HUES6 (cell line): ENCODE results near the gene HSPA8.
"Not testable (repeated sequence)": the region's sequence is repeated elsewhere in the genome, so short reads cannot be mapped to it uniquely, and the experiment has no call there.

Source experiments
- H3K27ac ChIP-seq: 2 replicates; pipeline ENCODE4 v1.7.0; 2013; ENCODE audit warnings: low read depth, mild to moderate bottlenecking, low read length, inconsistent platforms
- H3K27me3 ChIP-seq: 2 replicates; pipeline ENCODE4 v1.6.1; 2013; ENCODE audit warnings: low read length; ENCODE audit not compliant: control insufficient read depth, insufficient read depth
- H3K36me3 ChIP-seq: 2 replicates; pipeline ENCODE4 v1.6.1; 2013; ENCODE audit warnings: low read length; ENCODE audit not compliant: control insufficient read depth, insufficient read depth
- H3K4me1 ChIP-seq: 2 replicates; pipeline ENCODE4 v1.6.1; 2013; ENCODE audit warnings: low read length; ENCODE audit not compliant: control insufficient read depth, insufficient read depth
- H3K4me3 ChIP-seq: 2 replicates; pipeline ENCODE4 v1.5.1; 2013; ENCODE audit warnings: low read depth, low read length
- H3K9ac ChIP-seq: one replicate; pipeline ENCODE4 v1.6.1; 2013; ENCODE audit warnings: mild to moderate bottlenecking, low read length
- H3K9me3 ChIP-seq: 2 replicates; pipeline ENCODE4 v1.6.1; 2013; ENCODE audit warnings: low read depth, low read length; ENCODE audit not compliant: control insufficient read depth, insufficient read depth

HSPA8 gene

DNA sequence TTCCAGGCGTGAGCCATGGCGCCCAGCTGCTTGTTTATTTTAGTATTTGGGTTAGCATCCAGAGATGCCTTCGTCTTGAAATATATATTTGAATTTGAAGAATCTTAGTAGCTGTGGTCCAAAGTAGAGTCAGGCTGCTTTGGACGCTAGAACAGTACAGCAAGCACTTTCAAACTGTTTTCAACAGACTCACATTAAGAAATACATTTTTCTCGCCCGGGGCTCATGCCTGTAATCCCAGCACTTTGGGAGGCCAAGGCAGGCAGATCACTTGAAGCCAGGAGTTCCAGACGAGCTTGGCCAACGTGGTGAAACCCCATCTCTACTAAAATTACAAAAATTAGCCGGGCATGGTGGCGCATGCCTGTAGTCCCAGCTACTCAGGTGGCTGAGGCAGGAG is 27.0 kb upstream of the HSPA8 start:
- not testable (repeated sequence) for H3K4me1 ChIP-seq, H3K36me3 ChIP-seq, H3K27ac ChIP-seq, H3K27me3 ChIP-seq, H3K9me3 ChIP-seq, H3K4me3 ChIP-seq, H3K9ac ChIP-seq

DNA sequence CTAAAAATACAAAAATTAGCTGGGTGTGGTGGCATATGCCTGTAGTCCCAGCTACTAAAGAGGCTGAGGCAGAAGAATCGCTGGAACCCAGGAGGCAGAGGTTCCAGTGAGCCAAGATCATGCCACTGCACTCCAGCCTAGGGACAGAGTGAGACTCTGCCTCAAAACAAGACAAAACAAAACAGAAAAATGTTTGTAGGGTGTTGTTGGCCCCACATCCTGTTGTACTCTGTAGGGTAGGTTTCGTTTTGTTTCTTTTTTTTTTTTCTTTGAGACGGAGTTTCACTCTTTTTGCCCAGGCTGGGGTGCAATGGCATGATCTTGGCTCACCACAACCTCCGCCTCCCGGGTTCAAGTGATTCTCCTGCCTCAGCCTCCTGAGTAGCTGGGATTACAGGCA is 25.7 kb upstream of the HSPA8 start:
- not testable (repeated sequence) for H3K4me3 ChIP-seq, H3K9ac ChIP-seq, H3K27me3 ChIP-seq, H3K4me1 ChIP-seq, H3K9me3 ChIP-seq, H3K27ac ChIP-seq
- H3K36me3 ChIP-seq = peaks cover 10% of the 10 kb centered on the region

DNA sequence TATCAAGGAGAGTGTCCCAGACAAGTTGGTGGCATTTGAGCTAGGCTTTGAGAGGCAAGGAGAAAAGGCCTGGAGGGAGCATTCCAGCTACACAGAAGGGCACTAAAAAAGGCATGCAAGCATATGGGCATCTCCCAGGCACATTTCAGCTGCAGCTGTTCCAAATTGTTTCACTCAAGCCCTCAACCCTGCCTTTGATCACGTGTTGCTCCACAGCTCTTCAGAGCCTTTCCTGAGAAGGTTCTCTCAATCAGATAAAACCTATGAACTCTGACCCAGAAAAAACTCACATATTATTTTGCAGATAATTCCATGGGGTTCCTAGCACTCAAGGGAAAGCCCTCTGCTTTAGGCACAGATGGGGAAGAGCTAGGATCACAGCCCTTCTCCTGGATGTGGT is 24.4 kb upstream of the HSPA8 start:
- Histone ChIP-seq H3K27ac (no peak overlapping the region), H3K36me3 (peaks cover 11% of the 10 kb centered on the region)

DNA sequence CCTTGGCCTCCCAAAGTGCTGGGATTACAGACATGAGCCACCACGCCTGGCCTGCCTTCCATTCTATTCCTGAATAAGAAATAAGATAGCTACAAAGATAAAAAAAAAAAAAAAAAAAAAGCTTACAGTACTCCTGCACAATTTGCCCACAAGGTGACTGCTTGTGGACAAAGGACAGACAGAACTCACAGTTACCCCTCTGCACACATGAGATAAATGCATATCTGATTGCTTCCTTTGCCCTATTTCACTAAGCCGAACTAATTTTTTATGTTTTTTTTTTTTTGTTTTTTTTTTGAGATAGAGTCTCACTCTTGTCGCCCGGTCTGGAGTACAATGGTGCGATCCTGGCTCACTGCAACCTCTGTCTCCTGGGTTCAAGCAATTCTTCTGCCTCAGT is 23.6 kb upstream of the HSPA8 start:
- H3K27ac ChIP-seq = no peak overlapping the region
- H3K4me3 ChIP-seq = no peak overlapping the region
- H3K4me1 ChIP-seq = no peaks in the 10 kb centered on the region
- peaks cover 11% of the 10 kb centered on the region for H3K36me3 ChIP-seq
- H3K9ac ChIP-seq = no peak overlapping the region
- no peaks in the 10 kb centered on the region for H3K9me3 ChIP-seq
- no peaks in the 10 kb centered on the region for H3K27me3 ChIP-seq

More for the DNA sequence above, 24.4 kb upstream of the HSPA8 start:
- Histone ChIP-seq H3K4me1 (no peaks in the 10 kb centered on the region), H3K27me3 (no peaks in the 10 kb centered on the region), H3K4me3 (no peak overlapping the region), H3K9ac (no peak overlapping the region), H3K9me3 (no peaks in the 10 kb centered on the region)

DNA sequence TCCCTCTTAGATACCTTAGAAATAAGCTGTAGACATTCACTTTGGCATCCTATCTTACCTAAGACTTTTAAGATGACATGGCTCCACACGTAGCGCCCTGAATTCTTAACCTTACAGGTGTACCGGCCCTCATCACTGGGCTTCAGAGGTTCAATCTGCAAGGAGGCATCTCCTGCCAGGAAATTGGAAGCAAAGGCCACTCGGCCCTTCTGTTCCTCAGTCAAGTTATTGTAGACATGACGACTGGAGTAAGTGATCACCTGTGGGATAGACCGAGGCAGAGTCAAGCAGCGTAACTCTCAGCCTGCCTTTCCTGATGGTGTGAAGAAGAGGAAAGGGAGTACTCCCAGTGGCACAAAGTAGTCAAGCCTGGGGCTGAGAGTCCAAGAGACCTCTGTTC is 22.5 kb upstream of the HSPA8 start:
- Histone ChIP-seq H3K9me3 (no peaks in the 10 kb centered on the region), H3K4me3 (no peak overlapping the region), H3K4me1 (no peaks in the 10 kb centered on the region), H3K36me3 (peaks cover 11% of the 10 kb centered on the region), H3K27ac (no peak overlapping the region), H3K9ac (no peak overlapping the region), H3K27me3 (no peaks in the 10 kb centered on the region)

DNA sequence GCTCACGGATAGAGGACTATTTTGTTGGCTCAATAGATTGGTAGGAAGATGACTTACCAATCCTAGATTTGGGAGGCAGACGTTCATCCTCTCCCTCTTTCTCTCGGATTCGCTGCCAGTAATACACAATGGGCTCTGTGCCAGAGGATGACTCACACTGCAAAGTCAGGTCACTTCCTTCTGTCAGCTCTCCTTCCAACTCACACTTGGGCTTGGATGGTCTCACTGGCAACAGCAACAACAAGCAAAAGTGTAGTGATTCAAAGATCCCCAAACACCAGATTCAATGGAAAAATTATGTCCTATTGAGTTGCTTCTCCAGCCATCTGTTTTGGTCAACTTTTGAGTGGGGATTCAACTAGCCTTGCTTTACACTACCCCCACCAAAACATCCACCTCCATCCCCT is 21.7 kb upstream of the HSPA8 start:
- Histone ChIP-seq H3K36me3 (peaks cover 11% of the 10 kb centered on the region), H3K4me1 (no peaks in the 10 kb centered on the region), H3K4me3 (no peak overlapping the region), H3K9me3 (no peaks in the 10 kb centered on the region), H3K27me3 (no peaks in the 10 kb centered on the region), H3K27ac (no peak overlapping the region), H3K9ac (no peak overlapping the region)

DNA sequence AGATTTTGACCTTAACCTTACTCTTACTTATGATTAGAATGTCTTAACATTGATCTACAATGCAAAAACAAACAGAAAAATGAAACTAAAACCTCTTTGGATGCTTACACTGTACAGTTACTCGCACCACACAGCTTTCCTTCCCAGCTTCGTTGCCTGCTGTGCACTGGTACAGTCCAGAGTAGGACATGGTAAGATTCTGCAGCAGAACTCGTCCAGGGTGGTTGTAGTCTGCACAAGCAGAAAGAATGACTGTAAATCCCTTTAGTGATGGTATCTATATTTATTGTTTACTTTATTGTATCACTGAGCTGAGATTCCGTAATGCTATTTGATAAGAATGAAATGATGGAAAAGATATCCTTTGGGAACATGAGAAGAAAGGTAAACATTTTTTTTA is 21.0 kb upstream of the HSPA8 start:
- Histone ChIP-seq H3K9me3 (no peaks in the 10 kb centered on the region), H3K4me1 (no peaks in the 10 kb centered on the region), H3K27me3 (no peaks in the 10 kb centered on the region), H3K27ac (no peak overlapping the region), H3K9ac (no peak overlapping the region), H3K36me3 (peaks cover 11% of the 10 kb centered on the region), H3K4me3 (no peak overlapping the region)

DNA sequence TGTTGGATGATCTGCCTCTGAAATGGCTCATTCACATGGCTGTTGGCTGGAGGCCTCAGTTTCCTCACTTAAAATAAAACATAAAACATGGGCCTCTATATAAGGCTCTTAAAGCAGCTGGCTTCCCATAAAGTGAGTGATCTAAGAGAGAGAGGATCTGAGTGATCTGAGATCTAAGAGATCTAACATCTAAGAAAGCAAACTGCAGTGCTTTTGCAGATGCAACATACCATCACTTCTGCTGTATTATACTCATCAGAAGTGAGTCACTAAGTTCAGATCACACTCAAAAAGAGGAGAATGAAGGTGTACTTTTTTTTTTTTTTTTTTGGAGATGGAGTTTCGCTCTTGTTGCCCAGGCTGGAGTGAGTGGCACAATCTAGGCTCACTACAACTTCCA is 18.1 kb upstream of the HSPA8 start:
- Histone ChIP-seq H3K4me3 (no peak overlapping the region), H3K4me1 (no peaks in the 10 kb centered on the region), H3K27ac (no peak overlapping the region), H3K27me3 (no peaks in the 10 kb centered on the region), H3K36me3 (peaks cover 11% of the 10 kb centered on the region), H3K9ac (no peak overlapping the region), H3K9me3 (no peaks in the 10 kb centered on the region)

DNA sequence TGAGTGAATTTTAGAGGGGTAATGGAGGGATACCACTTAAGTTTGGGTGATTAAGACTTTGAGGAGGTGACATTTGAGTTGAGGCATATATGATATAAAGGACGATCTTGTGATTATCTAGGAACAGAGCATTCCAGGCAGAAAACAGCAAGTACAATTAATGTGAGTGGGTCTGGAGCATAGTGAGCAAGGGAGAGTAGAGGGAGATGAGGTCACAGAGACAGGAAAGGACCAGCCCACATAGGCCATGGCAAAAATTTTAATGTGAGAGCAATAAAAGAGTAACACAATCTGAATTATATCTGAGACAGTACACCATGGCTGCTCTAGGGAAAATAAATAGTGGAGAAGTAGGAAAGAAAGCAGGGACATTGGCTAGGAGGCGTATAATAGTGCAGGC is 14.5 kb upstream of the HSPA8 start:
- Histone ChIP-seq H3K4me1 (peaks cover 9% of the 10 kb centered on the region; the same call in 1 of the 2 replicates), H3K9ac (no peak overlapping the region), H3K9me3 (no peaks in the 10 kb centered on the region), H3K27ac (no peak overlapping the region), H3K36me3 (peaks cover 10% of the 10 kb centered on the region), H3K27me3 (no peaks in the 10 kb centered on the region), H3K4me3 (no peak overlapping the region)

DNA sequence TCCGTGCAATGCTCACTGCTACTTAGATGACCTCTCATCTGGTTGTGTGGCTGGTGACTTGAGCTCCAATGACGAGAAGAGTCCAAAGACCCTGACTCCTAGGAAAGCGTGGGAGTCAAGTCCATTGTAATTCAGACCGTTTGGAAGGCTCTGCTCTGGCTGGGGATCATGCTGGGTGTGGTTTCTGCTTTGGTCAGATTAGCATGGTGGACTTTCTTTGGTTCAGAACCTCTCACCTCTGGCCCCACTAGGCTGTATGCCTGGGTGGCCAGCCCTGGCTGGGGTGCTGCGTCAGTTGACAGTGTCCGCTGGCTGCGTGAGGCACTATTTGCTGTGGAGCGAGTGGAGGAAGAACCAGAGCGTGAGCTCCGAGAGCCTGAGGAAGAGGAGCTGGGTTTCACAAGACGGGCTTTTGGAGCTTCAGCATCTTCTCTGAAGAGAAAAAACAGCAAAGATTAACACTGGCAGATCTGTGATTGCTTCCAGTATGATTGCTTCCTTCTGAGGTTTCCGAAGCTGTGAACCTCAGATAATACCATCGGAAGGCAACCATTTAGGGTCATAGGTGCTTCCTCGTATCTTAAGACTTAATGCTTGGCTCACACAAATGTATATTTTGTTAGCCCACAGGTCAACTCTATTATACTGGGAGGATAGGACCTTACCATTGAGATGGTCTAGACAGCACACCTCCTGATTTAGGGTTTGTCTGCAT is 11.6 kb upstream of the HSPA8 start:
- no peak overlapping the region for H3K4me3 ChIP-seq
- no peak overlapping the region for H3K27ac ChIP-seq
- no peak overlapping the region for H3K9ac ChIP-seq
- peaks cover 10% of the 10 kb centered on the region for H3K36me3 ChIP-seq
- peaks cover 27% of the 10 kb centered on the region for H3K4me1 ChIP-seq
- H3K9me3 ChIP-seq = no peaks in the 10 kb centered on the region
- H3K27me3 ChIP-seq = no peaks in the 10 kb centered on the region

DNA sequence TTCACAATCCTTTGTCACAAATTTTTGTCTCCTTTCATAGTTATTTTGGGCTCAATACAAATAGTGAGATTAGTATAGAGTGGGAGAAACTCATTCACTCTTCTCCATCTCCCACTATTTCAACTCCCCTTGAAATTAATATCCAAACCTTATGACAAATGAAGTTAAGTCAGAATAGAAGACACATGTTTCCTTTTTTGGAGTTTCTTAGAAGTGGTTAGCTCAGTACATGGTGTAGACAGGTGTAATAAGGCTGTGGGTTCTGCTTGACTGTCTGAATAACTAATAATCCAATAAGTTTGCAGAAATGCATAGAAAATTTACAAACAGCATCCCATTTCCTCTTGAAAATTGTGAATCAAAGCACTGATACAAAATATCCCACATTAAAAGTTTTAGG is 10.8 kb upstream of the HSPA8 start:
- Histone ChIP-seq H3K36me3 (peaks cover 10% of the 10 kb centered on the region), H3K27ac (no peak overlapping the region), H3K4me1 (peaks cover 27% of the 10 kb centered on the region), H3K9me3 (no peaks in the 10 kb centered on the region), H3K9ac (no peak overlapping the region), H3K4me3 (no peak overlapping the region), H3K27me3 (no peaks in the 10 kb centered on the region)

DNA sequence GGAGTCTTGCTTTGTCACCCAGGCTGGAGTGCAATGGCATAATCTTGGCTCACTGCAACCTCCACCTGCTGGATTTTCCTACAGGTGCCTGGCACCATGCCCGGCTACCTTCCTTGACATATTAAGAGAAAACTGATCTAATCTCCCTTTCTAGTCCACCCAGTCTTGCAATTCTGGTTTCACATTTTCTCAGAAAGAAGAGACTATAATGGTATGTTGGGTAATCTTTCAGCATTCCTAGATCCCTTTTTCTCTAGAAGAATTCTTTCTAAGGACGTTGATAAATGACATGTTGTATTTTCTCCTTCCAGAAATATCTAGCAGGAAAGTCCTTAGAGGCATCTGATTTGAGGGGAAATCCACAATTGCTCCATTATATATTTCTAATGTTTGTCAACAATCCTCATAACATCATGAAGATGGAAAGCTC is 10.4 kb upstream of the HSPA8 start:
- Histone ChIP-seq H3K36me3 (peaks cover 10% of the 10 kb centered on the region), H3K9ac (no peak overlapping the region), H3K27ac (no peak overlapping the region), H3K4me1 (peaks cover 27% of the 10 kb centered on the region), H3K4me3 (no peak overlapping the region), H3K27me3 (no peaks in the 10 kb centered on the region), H3K9me3 (no peaks in the 10 kb centered on the region)
